ENCODE measurements around the gene ZNF614. TPM values are rescaled to one million over a fixed set of nuclear protein-coding genes. Genes with fewer than 3 reads are reported as not detected.
A peak's percentile ranks its signal among the peaks of the same experiment; 100 is the strongest.
"Not testable (repeated sequence)": the region's sequence is repeated elsewhere in the genome, so short reads cannot be mapped to it uniquely, and the experiment has no call there.

ZNF614 gene
- total RNA-seq, 1 donor from 2014 or later = 14.8 TPM

DNA sequence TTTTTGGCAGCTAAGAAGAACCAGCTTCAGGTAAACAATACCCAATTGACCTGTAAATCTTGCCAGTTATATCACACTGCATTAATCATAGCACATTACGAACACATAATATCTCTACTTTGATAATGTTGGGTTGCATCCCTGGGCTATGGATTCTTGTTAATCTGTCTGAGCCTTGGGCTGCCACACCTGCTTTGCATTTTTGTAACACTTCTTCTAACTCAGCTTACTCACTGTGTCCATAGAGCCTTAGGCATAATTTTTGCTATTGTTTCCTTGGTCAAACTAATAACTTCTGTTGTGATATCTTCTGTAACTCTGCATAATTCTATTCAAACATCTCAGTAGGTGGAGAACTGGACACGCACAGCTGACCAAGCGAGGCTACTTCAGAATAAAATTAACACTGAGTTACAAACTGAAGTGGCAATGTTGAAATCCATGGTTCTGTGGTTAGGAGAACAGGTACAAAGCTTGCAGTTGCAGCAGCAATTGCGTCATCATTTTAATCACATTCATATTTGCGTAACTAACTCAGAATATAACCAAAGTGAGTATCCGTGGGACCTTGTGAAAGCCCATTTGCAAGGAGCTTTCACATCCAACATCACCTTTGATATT is 48.0 kb downstream of the ZNF614 start:
- Mint-ChIP-seq H3K27ac (no peak overlapping the region), H3K9me3 (ENCODE audit: low read depth) (peaks cover 58% of the 10 kb centered on the region), H3K27me3 (no peaks in the 10 kb centered on the region), H3K4me1 (ENCODE audit: low read depth) (no peaks in the 10 kb centered on the region), H3K36me3 (ENCODE audit: insufficient read depth) (peaks cover 72% of the 10 kb centered on the region), H3K4me3 (ENCODE audit: low read depth) (no peak overlapping the region)
- no peak for DNase-seq (ENCODE audit: low spot score, unreplicated experiment)
- TF ChIP-seq CTCF (IDR thresholded peaks at IDR 0.05; ENCODE audit: unreplicated experiment) = no peak

DNA sequence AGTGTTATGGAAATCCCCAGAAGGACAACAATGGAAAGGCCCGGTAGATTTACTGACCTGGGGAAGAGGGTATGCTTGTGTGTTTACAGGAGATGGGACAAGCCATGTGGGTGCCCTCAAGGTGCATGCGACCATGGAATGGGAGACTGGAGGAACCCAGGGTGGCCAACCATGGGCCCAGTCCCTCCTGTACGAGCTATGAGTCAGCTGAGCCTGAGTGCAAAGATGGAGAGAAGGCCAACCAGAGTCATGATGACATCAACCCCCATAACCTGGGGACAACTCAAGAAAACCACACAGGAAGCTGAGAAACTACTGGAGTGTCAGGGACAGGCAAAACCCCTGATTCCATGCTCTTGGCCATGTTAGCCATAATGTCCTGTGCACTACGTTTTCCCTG is 49.3 kb downstream of the ZNF614 start:
- peaks cover 67% of the 10 kb centered on the region for H3K9me3 Mint-ChIP-seq (ENCODE audit: low read depth)
- no peak for DNase-seq (ENCODE audit: low spot score, unreplicated experiment)
- no peak overlapping the region for H3K4me3 Mint-ChIP-seq (ENCODE audit: low read depth)
- H3K4me1 Mint-ChIP-seq (ENCODE audit: low read depth) = no peaks in the 10 kb centered on the region
- H3K36me3 Mint-ChIP-seq (ENCODE audit: insufficient read depth) = peaks cover 80% of the 10 kb centered on the region
- no peak for TF ChIP-seq CTCF (IDR thresholded peaks at IDR 0.05; ENCODE audit: unreplicated experiment)
- H3K27ac Mint-ChIP-seq = no peak overlapping the region
- no peaks in the 10 kb centered on the region for H3K27me3 Mint-ChIP-seq

DNA sequence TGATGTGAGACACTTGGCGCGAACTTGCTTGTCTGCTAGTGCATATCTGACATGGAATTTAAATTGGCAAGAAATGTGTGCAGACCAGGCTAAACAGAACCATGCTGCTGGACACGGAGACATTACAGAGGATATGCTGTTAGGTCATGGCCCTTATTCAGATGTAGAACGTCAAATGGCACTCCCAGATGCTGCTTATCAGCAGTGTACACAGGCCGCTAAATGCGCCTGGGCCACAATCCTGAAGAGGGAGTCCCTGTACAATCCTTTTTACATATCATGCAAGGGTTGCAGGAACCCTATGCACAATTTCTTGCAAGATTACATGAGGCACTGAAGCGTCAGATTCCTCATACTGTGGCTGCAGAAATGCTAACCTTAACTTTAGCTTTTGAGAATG is 50.8 kb downstream of the ZNF614 start:
- H3K4me3 Mint-ChIP-seq (ENCODE audit: low read depth) = no peak overlapping the region
- no peak overlapping the region for H3K27ac Mint-ChIP-seq
- DNase-seq (ENCODE audit: low spot score, unreplicated experiment) = no peak
- peaks cover 63% of the 10 kb centered on the region for H3K9me3 Mint-ChIP-seq (ENCODE audit: low read depth)
- no peak for TF ChIP-seq CTCF (IDR thresholded peaks at IDR 0.05; ENCODE audit: unreplicated experiment)
- H3K4me1 Mint-ChIP-seq (ENCODE audit: low read depth) = no peaks in the 10 kb centered on the region
- H3K27me3 Mint-ChIP-seq = no peaks in the 10 kb centered on the region
- peaks cover 82% of the 10 kb centered on the region for H3K36me3 Mint-ChIP-seq (ENCODE audit: insufficient read depth)

- DNase-seq (ENCODE audit: low spot score, unreplicated experiment) = no peak
- no peak overlapping the region for H3K4me3 Mint-ChIP-seq (ENCODE audit: low read depth)
- no peak for TF ChIP-seq CTCF (IDR thresholded peaks at IDR 0.05; ENCODE audit: unreplicated experiment)
- no peaks in the 10 kb centered on the region for H3K27me3 Mint-ChIP-seq
- no peaks in the 10 kb centered on the region for H3K4me1 Mint-ChIP-seq (ENCODE audit: low read depth)
- no peak overlapping the region for H3K27ac Mint-ChIP-seq
- peaks cover 86% of the 10 kb centered on the region for H3K36me3 Mint-ChIP-seq (ENCODE audit: insufficient read depth)
- H3K9me3 Mint-ChIP-seq (ENCODE audit: low read depth) = peaks cover 62% of the 10 kb centered on the region
Observed at GRCh38 chr19:51976852-51977251, 51.3 kb downstream of the ZNF614 start.

DNA sequence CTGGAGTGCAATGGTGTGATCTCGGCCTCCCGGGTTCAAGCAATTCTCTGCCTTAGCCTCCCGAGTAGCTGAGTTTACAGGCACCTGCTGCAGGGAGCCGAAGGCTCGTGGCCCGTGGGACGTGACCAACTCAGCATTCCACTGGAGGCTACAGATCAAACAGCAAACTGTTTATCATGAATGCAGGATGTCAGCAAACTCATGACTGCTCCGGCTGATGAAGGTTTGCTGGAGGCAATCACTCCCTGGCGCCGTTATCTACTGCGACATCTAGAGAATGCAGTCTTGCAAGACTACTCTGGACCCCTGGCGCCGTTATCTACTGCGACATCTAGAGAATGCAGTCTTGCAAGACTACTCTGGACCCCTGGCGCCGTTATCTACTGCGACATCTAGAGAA is 52.4 kb downstream of the ZNF614 start:
- peaks cover 67% of the 10 kb centered on the region for H3K9me3 Mint-ChIP-seq (ENCODE audit: low read depth)
- not testable (repeated sequence) for H3K4me1 Mint-ChIP-seq (ENCODE audit: low read depth)
- peaks cover 90% of the 10 kb centered on the region for H3K36me3 Mint-ChIP-seq (ENCODE audit: insufficient read depth)

DNA sequence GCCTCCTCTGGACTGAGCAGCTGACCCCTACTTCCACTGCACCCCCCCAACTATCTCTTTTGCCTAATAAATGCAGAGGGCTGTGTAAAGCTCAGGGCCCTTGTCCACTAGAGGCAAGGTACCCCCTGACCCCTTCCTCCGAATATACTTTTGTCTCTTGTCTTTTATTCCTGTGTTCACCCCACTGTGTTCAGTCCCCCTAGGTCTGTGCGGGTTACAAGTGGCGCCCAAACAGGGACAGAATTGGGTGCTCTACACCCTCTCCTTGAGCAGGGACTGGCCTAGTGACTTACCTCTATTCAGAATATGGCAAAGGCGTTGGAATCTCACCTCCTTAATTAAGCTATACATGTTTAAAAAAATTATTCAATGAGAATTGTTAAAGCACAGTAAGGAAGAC is 56.6 kb downstream of the ZNF614 start:
- no peaks in the 10 kb centered on the region for H3K27me3 Mint-ChIP-seq
- no peak for TF ChIP-seq CTCF (IDR thresholded peaks at IDR 0.05; ENCODE audit: unreplicated experiment)
- H3K4me3 Mint-ChIP-seq (ENCODE audit: low read depth) = no peak overlapping the region
- H3K36me3 Mint-ChIP-seq (ENCODE audit: insufficient read depth) = peaks cover 82% of the 10 kb centered on the region
- no peaks in the 10 kb centered on the region for H3K4me1 Mint-ChIP-seq (ENCODE audit: low read depth)
- no peak for DNase-seq (ENCODE audit: low spot score, unreplicated experiment)
- H3K9me3 Mint-ChIP-seq (ENCODE audit: low read depth) = peaks cover 61% of the 10 kb centered on the region
- peak overlapping the region; percentile 22 for H3K27ac Mint-ChIP-seq

More for the DNA sequence above, 52.4 kb downstream of the ZNF614 start:
- H3K27ac Mint-ChIP-seq; H3K4me3 Mint-ChIP-seq (ENCODE audit: low read depth); DNase-seq (ENCODE audit: low spot score, unreplicated experiment); H3K27me3 Mint-ChIP-seq: not testable (repeated sequence)

Measured in progenitor cell of endocrine pancreas (in vitro differentiated cells).